Measurements from ENCODE around the gene CCDC81. TPM values are rescaled to one million over a fixed set of nuclear protein-coding genes. Genes with fewer than 3 reads are reported as not detected.

The CCDC81 gene
- total and polyA plus RNA-seq, 9 of the 15 experiments (the other 6 are each of a cell fraction or from before 2014, with no cell fraction given), result 0.16 to 1.0 (median 0.41) TPM

GRCh38 chr11:86397351-86397750 is 22.7 kb downstream of the CCDC81 start:
- in situ Hi-C loops (cut with MboI) (no loop called here), intact Hi-C loops (cut with micrococcal nuclease) (no loop called here)
- H3K79me2 ChIP-seq (ENCODE audit: control insufficient read depth, insufficient read depth, low read length), result no peaks in the 10 kb centered on the region
- no peak overlapping the region for H3K9ac ChIP-seq (ENCODE audit: insufficient read depth in 1 of 2, low read depth in 2 of 2, low read length in 2 of 2)
- no peaks in the 10 kb centered on the region for H3K4me1 ChIP-seq (replicated peaks in 1 of 2; ENCODE audit: control insufficient read depth in 2 of 2, insufficient read depth in 2 of 2, low read length in 2 of 2)
- ATAC-seq, result no peak
- no peak overlapping the region for H3K27ac ChIP-seq (ENCODE audit: extremely low read depth, low read depth, low read length)
- H4K20me1 ChIP-seq (replicated peaks; ENCODE audit: control insufficient read depth, insufficient read depth, low read length), result no peaks in the 10 kb centered on the region
- BruUV-seq (replicated peaks), result no TSS peak
- CTCF ChIA-PET (ENCODE audit: low intra/inter-chr PET ratio), result no interaction called here
- no peak for FAIRE-seq
- H3K36me3 ChIP-seq (ENCODE audit: control insufficient read depth, insufficient read depth, low read length), result no peaks in the 10 kb centered on the region
- H3K9me3 ChIP-seq (replicated peaks; ENCODE audit: control insufficient read depth, insufficient read depth, low read depth, low read length), result no peaks in the 10 kb centered on the region
- no peak overlapping the region for H2AFZ ChIP-seq (ENCODE audit: low read depth, low read length)
- POLR2A ChIA-PET, result interaction anchor here (1.1 kb wide), 1 partner anchor 9 kb away, joined by 3 read pairs; no protein-coding TSS in a partner anchor
- H3K4me3 ChIP-seq, result no peak overlapping the region
- H3K27me3 ChIP-seq (ENCODE audit: control insufficient read depth in 2 of 2, insufficient read depth in 2 of 2, low read length in 2 of 2), result no peaks in the 10 kb centered on the region
- no peak overlapping the region for H3K4me2 ChIP-seq (ENCODE audit: insufficient read depth, low read length)
- no peaks in the 10 kb centered on the region for H3K9me1 ChIP-seq (ENCODE audit: control insufficient read depth, insufficient read depth, low read length)
- no peak for DNase-seq (ENCODE audit: extremely low read depth in 1 of 4, low spot score in 3 of 4)
- TF ChIP-seq YY1 (IDR thresholded peaks at IDR 0.05; ENCODE audit: borderline replicate concordance in 1 of 3, control insufficient read depth in 1 of 3, extremely low read depth in 1 of 3, insufficient read depth in 3 of 3, insufficient read length in 1 of 3, insufficient replicate concordance in 2 of 3, low read depth in 1 of 3, low read length in 2 of 3) (no peak), TSHZ1 (CRISPR knock-in tag; IDR thresholded peaks at IDR 0.05) (no peak), ZFX (CRISPR knock-in tag; IDR thresholded peaks at IDR 0.05) (no peak), ZNF23 (CRISPR knock-in tag; IDR thresholded peaks at IDR 0.05) (no peak), KHSRP (IDR thresholded peaks at IDR 0.05) (no peak), CEBPZ (IDR thresholded peaks at IDR 0.05; ENCODE audit: borderline replicate concordance, low read depth, low read length) (no peak), CGGBP1 (CRISPR knock-in tag; IDR thresholded peaks at IDR 0.05) (no peak), POLR3A (IDR thresholded peaks at IDR 0.05; ENCODE audit: borderline replicate concordance, extremely low read depth, insufficient read depth, insufficient read length) (no peak), POLR2A (conservative IDR thresholded peaks at IDR 0.05) (no peak), NCOR1 (IDR thresholded peaks at IDR 0.05) (no peak), ZNF449 (CRISPR knock-in tag; IDR thresholded peaks at IDR 0.05) (no peak), IRF1 (CRISPR knock-in tag; IDR thresholded peaks at IDR 0.05; ENCODE audit: borderline replicate concordance) (no peak), ZNF124 (CRISPR knock-in tag; IDR thresholded peaks at IDR 0.05) (no peak), COPS2 (conservative IDR thresholded peaks at IDR 0.05) (no peak)
